Activated CD4-positive, alpha-beta T cell treated with anti-CD3 and anti-CD28 coated beads for 1 hour (primary cell): ENCODE results near the gene CYP1B1.

Experiments
- DNase-seq: peaks from one replicate; pipeline ENCODE4 v3.0.0-alpha.2; 2020

CYP1B1 gene

GRCh38 chr2:38074764-38075506 is 1.0 kb downstream of the CYP1B1 start:
- no peak for DNase-seq

GRCh38 chr2:38074058-38074763 is 1.7 kb downstream of the CYP1B1 start:
- DNase-seq: no peak

GRCh38 chr2:38073211-38074057 is 2.5 kb downstream of the CYP1B1 start:
- DNase-seq: no peak

- no peak for DNase-seq
Measured at GRCh38 chr2:38070438-38070837, 5.5 kb downstream of the CYP1B1 start.

- no peak for DNase-seq
Measured at GRCh38 chr2:38068234-38068633, 7.7 kb downstream of the CYP1B1 start.

- no peak for DNase-seq
Measured at GRCh38 chr2:38066421-38067115, 9.4 kb downstream of the CYP1B1 start.

- no peak for DNase-seq
Measured at GRCh38 chr2:38065502-38066135, 10.3 kb downstream of the CYP1B1 start.

- no peak for DNase-seq
Measured at GRCh38 chr2:38064801-38065501, 11.0 kb downstream of the CYP1B1 start.

- DNase-seq: no peak
Measured at GRCh38 chr2:38060236-38061018, 15.5 kb downstream of the CYP1B1 start.

GRCh38 chr2:38057651-38058410 is 18.1 kb downstream of the CYP1B1 start:
- no peak for DNase-seq

GRCh38 chr2:38056216-38056615 is 19.7 kb downstream of the CYP1B1 start:
- no peak for DNase-seq

- no peak for DNase-seq
Measured at GRCh38 chr2:38045811-38046210, 30.1 kb downstream of the CYP1B1 start.

- DNase-seq: no peak
Measured at GRCh38 chr2:38039121-38039910, 36.6 kb downstream of the CYP1B1 start.

GRCh38 chr2:38038682-38039081 is 37.3 kb downstream of the CYP1B1 start:
- no peak for DNase-seq

GRCh38 chr2:38037757-38038621 is 38.0 kb downstream of the CYP1B1 start:
- no peak for DNase-seq

GRCh38 chr2:38037325-38037724 is 38.6 kb downstream of the CYP1B1 start:
- DNase-seq: no peak

GRCh38 chr2:38035968-38036367 is 40.0 kb downstream of the CYP1B1 start:
- no peak for DNase-seq

- no peak for DNase-seq
Measured at GRCh38 chr2:38033646-38034045, 42.3 kb downstream of the CYP1B1 start.
